Amniotic epithelial cell (primary cell): ENCODE measurements around the gene TBC1D32.
"Not testable (repeated sequence)": the region's sequence is repeated elsewhere in the genome, so short reads cannot be mapped to it uniquely, and the experiment has no call there.

ENCODE experiments used
- DNase-seq: peaks from one replicate; pipeline ENCODE4 v3.0.0-alpha.2; 2010; ENCODE audit warnings: low read depth

Gene TBC1D32

DNA sequence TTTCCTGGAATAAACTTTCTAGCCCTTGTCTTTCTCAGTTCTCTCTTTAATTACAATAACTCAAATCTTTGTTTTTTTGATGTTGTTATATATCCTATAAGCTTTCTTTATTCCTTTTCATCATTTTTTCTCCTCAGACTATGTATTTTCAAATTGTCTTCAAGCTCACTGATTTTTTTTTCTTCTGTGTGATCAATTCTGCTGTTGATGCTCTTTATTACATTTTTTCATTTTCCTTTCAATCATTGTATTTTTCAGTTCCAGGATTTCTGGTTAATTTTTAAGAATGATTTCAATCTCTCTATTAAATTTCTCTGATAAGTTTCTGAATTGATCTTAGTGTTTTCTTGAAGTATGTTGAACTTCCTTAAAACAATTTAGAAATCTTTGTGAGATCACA, 209.7 kb downstream of the TBC1D32 start:
- DNase-seq = no peak

DNA sequence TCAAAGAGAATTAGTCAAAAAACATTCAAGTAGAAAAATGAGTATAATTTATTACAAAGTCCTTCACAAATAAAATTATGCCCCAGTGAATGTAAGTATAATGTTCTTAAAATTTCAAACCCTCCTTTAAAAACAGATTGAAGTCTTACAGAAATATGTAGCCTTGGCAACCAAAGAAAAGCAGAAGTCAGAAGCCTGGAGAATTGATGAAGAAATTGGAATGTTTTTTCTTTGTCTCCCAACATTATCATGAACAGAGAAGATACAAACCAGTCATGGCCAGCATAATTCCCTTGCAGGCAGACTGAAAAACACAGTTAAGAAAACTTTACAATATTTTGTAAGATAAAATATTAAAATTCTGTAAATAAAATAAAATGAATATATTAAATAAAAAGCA, 221.9 kb downstream of the TBC1D32 start:
- DNase-seq = no peak

DNA sequence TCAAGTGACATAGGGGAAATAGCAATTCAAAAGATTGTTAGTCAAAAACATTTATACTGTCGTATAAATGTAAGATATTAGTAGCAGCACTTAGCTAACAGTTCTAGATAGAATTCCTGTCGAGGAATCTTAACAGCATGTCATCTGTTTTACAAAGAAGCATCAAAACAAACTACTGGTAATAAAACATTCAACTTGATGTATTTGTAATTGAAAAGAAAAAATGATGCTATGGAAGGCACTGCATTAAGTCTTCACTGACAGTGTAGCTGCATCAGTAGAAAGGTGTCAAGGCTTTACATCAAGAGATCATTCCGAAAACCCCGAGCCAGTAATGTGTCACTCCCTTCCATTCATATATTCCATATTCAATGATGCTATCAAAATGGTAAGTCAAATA, 223.5 kb downstream of the TBC1D32 start:
- no peak for DNase-seq

GRCh38 chr6:121106962-121107361, 227.3 kb downstream of the TBC1D32 start:
- no peak for DNase-seq

- DNase-seq = peak; percentile 40
Observed at GRCh38 chr6:121105461-121105860, 228.8 kb downstream of the TBC1D32 start.

DNA sequence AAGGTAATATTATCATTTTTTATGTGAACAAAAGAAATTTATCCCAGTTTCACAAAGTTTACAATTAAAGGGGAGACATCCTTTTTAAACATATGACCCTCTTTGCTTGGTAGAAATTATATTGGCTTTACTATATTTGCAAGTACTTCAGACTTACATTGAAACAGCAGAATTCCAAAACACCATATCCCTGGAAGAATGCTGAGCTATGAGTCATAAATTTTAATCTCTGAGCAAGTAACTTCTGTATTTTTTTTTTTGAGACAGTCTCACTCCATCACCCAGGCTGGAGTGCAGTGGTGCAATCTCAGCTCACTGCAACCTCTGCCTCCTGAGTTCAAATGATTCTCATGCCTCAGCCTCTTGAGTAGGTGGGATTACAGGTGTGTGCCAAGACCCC, 240.4 kb downstream of the TBC1D32 start:
- peak; percentile 70 for DNase-seq

- DNase-seq = no peak
Observed at GRCh38 chr6:121090492-121090891, 243.8 kb downstream of the TBC1D32 start.

GRCh38 chr6:121086876-121087275, 247.4 kb downstream of the TBC1D32 start:
- DNase-seq = peak; percentile 68

DNA sequence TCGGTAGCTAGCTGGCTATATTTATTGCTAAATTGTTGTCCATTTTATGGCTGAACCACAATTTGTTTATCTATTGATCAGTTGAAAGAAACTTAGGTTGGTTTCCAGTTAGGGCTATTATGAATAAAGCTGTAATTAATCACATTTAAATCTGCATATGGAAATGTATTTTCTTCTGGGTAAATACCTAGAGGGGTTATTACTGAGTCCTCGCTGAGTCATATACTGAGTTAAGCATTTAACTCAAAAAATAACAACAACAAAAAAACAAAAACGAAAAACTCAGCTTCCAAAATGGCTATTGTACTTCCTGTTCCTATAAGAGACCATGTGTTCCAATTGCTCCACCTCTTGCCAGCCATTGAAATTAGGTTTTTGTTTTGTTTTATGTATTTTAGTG, 258.2 kb downstream of the TBC1D32 start:
- DNase-seq = no peak

DNA sequence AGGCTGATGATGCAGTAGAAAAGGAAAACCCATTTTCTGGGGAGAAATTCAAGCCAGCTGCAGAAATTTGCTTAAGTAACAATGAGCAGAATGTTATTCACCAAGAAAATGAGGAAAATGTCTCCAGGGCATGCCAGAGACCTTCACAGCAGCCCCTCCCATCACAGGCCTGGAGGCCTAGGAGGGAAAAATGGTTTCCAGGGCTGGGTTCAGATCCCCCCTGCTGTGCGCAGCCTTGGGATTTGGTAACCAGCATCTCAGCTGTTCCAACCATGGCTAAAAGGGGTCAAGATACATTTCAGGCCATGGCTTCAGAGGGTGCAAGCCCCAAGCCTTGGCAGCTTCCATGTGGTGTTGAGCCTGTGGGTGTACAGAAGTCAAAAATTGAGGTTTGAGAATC, 265.5 kb downstream of the TBC1D32 start:
- not testable (repeated sequence) for DNase-seq

- no peak for DNase-seq
Observed at GRCh38 chr6:121067381-121067780, 266.9 kb downstream of the TBC1D32 start.

DNA sequence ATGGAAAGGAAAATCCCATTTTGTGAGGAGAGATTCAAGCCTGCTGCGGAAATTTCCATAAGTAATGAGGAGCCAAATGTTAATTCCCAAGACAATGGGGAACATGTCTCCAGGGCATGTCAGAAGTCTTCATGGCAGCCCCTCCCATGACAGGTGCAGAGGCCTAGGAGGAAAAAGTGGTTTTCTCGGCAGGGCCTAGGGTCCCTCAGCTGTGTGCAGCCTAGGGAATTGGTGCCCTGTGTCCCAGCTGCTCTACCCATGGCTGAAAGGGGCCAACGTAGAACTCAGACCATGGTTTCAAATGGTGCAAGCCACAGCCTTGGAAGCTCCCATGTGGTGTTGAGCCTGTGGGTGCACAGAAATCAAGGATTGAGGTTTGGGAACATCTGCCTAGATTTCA, 269.9 kb downstream of the TBC1D32 start:
- DNase-seq = no peak

GRCh38 chr6:121055572-121056163, 278.6 kb downstream of the TBC1D32 start:
- DNase-seq = peak; percentile 37

DNA sequence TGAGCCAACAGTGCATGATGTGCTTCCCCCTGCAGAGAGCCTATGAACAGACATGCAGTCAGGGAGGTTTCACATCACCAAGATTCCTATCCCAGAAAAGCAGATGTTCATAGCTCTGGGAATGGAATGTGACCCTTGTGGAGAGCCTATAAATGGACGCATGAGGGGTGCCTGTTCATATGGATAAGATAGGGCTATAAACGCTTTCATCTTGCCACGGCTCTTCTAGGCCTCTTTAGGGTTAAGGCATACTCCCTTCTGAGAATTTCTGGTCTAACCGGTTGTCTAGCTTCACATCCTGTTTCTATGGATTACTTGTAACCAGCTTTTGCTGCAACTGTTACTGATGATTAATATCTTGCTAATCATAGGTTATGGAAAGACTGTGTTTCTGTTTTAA, 285.7 kb downstream of the TBC1D32 start:
- DNase-seq = not testable (repeated sequence)

- not testable (repeated sequence) for DNase-seq
Observed at GRCh38 chr6:121044905-121045304, 289.4 kb downstream of the TBC1D32 start.

DNA sequence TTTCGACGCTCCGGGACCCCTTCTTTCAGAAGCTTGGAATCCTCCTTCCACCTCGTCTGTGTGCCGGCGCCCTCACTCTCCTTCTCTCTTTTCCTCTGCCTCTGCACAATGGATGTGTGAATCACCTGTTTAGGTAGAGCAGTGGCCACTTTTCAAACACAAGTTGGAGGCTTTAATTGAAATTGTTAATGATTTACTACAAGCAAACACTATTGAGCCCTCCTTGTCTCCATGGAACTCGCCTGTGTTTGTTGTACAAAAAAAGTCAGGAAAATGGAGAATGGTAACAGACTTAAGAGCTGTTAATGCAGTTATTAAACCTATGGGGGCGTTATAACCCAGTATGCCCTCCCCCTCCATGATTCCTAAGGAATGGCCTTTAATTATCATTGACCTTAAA, 290.6 kb downstream of the TBC1D32 start:
- DNase-seq = not testable (repeated sequence)

DNA sequence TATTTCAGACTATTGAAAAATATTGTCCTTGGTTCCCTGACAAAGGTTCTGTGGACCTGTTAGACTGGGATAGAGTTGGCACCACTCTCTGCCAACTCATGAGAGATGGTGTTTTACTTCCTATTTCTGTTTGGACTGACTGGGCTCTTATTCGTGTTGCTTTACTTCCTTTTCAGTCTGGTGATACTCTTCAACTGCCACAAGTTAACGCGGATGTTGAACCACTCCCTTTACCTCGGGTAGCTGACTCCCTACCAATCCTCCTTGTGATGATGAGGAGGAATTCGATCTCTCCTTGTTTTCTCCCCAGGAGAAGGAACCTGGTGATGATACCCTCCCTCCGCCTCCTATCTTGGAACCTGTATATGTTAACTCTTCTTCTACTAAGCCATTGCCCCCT, 291.1 kb downstream of the TBC1D32 start:
- not testable (repeated sequence) for DNase-seq

- no peak for DNase-seq
Observed at GRCh38 chr6:121042766-121043165, 291.5 kb downstream of the TBC1D32 start.

DNA sequence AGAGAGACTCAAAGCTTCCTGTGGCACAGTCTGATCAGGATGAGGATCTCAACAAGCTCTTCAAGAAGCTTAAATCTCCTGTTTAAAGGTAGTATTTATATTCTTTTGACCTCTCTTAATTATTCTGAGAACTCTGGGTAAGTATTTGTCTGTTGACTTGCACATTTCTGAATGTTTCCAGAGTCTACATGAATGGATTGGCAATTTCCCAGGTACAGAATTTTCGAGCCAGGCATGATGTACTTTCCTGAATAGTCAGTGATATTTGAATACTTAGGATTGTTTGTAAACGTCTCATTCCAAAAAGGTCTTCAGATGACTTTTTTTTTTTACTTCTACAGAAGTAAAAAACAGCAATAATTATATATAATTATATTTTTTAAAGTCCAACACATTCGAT, 293.4 kb downstream of the TBC1D32 start:
- no peak for DNase-seq

DNA sequence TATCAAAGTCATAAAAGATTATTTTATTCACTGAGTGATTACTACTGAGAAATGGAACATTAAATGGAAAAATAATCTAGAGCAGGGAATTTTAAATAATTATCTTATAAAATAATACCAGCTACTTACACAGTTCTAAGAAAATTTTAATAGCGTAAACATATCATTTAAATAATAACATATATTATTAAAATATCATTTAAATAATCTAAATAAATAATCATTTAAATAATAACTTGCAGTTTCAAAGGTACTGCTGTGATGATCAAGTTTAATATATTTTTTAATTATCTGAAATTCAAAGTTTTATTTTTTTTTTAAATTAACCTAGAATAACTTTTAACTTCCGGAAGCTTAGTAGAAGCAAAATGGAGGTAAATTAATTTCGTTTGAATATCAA, 301.2 kb downstream of the TBC1D32 start:
- DNase-seq = no peak

DNA sequence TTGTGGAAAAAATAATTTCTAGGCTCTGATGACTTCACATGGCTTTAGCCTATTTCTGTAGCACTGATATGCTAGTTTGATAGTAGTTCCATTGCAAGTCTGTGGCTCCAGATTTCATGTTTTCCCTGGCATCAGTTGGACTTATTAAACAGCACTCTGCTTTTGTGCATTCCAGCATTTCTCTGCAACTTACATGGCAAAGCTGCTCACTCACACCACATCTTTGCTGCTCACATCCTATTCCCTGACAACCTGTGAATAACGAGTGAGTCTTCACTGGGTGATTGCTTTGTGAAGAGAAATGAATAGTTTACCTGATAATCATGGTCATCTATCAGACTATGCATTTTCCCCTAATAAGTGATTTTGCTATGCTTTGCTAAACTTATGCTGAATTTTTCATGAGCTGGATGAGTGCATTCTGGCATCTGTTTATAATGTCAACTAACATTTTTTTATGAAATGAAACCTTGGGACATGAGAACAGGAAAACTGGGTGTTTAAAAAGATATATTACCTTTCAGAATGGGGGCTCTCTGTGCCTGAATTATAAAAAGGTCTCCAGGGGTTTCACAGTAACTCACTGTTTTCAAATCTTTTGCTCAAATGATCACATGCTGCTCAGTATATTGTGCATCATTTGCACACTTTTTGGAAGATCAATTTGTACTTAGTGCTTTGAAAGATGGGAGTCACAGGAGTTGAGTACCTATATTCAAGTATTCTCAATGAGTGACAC, 301.8 kb downstream of the TBC1D32 start:
- no peak for DNase-seq
